Mesodermal cell (in vitro differentiated cells): ENCODE results near the gene LRRC23.
A peak's percentile ranks its signal among the peaks of the same experiment; 100 is the strongest.

Source experiments
- H3K27ac ChIP-seq: 2 replicates; pipeline ENCODE4 v1.7.0; 2013; ENCODE audit warnings: mild to moderate bottlenecking, low read depth, low read length, moderate library complexity; ENCODE audit not compliant: severe bottlenecking
- H3K36me3 ChIP-seq: 2 replicates; pipeline ENCODE4 v1.7.1; 2013; ENCODE audit warnings: mild to moderate bottlenecking, low read length, moderate library complexity; ENCODE audit not compliant: control insufficient read depth, insufficient read depth
- H3K4me1 ChIP-seq: one replicate; pipeline ENCODE4 v1.7.1; 2013; ENCODE audit warnings: mild to moderate bottlenecking, low read length; ENCODE audit not compliant: insufficient read depth, control insufficient read depth, poor library complexity, severe bottlenecking
- H3K4me3 ChIP-seq: 2 replicates; pipeline ENCODE4 v1.7.0; 2013; ENCODE audit warnings: low read length, control low read depth, mild to moderate bottlenecking; ENCODE audit not compliant: insufficient read depth, poor library complexity, severe bottlenecking; ENCODE audit errors: extremely low read depth
- H3K9me3 ChIP-seq: 2 replicates; pipeline ENCODE4 v1.7.1; 2013; ENCODE audit warnings: mild to moderate bottlenecking, low read length, moderate library complexity; ENCODE audit not compliant: control insufficient read depth
- WGBS, 2 experiments: methylation state at CpG; one replicate each; pipeline ENCODE4 v1.1.5; 2013; ENCODE audit warnings: missing lambda C conversion rate in 2 of 2; ENCODE audit not compliant: insufficient coverage in 2 of 2; 5-methylcytosine and 5-hydroxymethylcytosine counted together

Gene LRRC23

DNA sequence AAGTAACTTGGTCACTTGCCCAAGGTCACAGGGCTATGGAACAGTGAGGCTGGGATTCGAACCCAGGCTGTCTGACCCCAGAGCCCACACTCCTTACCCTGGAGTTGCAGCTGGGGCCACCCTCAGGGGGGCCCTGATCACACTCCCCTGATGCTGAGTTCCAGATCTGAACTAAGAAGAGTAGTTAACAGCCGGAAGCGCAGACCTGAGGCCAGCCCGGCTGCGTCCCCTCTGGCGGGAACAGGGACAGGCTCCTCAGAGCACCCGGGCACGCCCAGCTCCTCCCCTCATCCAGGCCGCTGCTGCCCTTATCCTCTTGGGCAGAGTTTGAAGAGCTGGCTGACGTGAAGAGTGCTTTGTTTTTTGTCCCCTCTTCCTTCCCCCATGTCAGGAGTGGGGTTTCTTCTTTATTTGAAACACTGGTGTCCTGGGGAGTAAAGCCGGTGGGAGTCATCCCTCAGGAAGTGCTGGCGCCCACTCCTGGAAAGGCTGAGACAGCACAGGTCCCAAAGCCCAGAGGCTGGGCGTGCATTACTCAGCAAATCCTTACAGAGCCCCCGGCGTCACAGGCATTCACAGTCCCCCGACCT lies 57.2 kb downstream of the LRRC23 start:
- 17 to 36% methylated on average over 12 to 14 of the region's 16 CpGs for WGBS, 2 experiments
- Histone ChIP-seq H3K4me1 (peaks cover 31% of the 10 kb centered on the region), H3K27ac (peak overlapping the region; percentile 67), H3K4me3 (peak overlapping the region; percentile 14), H3K36me3 (peaks cover 24% of the 10 kb centered on the region), H3K9me3 (no peaks in the 10 kb centered on the region)

DNA sequence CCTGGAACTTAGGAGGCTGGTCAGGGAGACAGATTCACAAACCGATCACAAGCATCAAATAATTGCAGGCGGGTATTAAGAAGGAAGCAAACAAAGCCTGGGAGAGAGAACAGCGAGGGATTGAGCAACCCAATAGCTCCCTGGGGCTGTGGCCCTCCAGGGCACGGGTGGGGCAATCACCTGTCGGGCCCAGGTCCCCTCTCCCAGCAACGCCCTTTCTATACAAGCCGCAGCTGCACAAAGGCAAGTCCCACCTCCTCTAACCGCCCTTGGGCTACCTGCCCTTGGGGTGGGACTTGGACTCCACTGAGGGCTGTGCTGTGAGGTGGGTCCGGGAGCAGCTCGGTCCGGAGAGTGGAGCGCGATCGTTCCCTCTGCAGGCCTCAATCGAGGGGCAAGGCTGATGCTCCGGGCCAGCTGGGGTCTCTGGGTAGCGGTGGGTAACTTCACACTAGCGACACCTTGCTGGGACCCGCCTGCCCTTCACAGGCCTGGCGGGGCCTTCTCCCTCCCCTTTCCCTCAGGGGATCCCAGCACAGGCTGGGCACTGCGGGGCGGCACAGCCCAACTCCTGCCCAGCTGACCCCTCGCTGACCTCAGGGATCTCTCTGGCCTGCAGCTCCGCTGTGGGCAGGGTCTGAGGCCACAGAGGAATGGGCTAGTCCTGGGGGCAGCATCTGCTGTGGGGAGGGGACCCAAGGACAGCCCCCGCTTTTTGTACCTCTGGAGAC lies 57.8 kb downstream of the LRRC23 start:
- Histone ChIP-seq H3K9me3 (no peaks in the 10 kb centered on the region), H3K4me1 (peaks cover 31% of the 10 kb centered on the region), H3K27ac (peak overlapping the region; percentile 67), H3K4me3 (no peak overlapping the region), H3K36me3 (peaks cover 31% of the 10 kb centered on the region)
- 77 to 81% methylated on average over 12 to 19 of the region's 25 CpGs for WGBS, 2 experiments

DNA sequence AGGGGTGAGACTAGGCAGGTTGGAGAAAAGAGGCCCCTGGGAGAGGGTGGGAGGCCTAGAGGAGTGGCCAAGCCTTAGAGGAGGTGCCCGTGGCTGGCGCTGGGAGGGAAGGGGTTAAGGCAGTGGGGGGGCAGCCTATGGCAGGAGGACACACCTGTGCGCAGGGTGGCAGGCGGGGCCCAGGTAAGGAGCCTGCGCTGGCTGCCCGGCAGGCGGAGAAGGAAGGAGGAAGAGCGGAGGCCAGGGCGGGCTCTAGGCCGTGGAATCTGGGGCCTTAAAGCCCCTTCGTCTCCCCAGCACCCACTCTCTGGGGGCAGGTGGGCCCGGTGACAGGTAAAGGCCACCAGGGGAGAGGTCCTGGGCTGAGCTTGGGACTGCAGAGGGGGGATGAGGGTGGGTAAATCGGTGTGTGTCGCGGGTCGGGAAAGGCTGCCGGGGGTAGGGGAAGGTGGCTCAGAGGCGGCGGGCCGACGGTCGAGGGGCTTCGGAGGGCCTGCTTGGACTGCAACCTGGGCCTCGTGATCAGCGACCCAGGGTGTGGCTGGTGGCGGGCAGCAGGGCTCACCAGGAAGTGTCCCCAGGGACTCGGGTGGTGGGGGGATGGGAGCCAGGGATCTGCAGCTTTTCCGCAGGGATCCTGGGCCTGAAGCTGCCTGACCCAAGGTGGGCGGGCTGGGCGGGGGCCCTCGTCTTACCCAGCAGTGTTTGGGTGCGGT lies 58.6 kb downstream of the LRRC23 start:
- 86 to 91% methylated on average over 25 to 26 of the region's 32 CpGs for WGBS, 2 experiments
- Histone ChIP-seq H3K27ac (no peak overlapping the region), H3K4me3 (no peak overlapping the region)

More for the DNA sequence above, 58.6 kb downstream of the LRRC23 start:
- Histone ChIP-seq H3K36me3 (peaks cover 38% of the 10 kb centered on the region), H3K9me3 (no peaks in the 10 kb centered on the region), H3K4me1 (peaks cover 29% of the 10 kb centered on the region)
